Stimulated activated CD4-positive, alpha-beta T cell treated with anti-CD3 and anti-CD28 coated beads, Interleukin-15, amount 100 ng/mL, for 48 hours (primary cell): ENCODE measurements around the gene C7orf33.
"Not testable (repeated sequence)": the region's sequence is repeated elsewhere in the genome, so short reads cannot be mapped to it uniquely, and the experiment has no call there.

Experiments used
- DNase-seq, 2 donors: peaks; one replicate each; pipeline ENCODE4 v3.0.0-alpha.2; 2020; ENCODE audit warnings: low read depth in 2 of 2

C7orf33 gene

GRCh38 chr7:148590471-148590870 is at the start of gene C7orf33:
TSS of gene C7orf33 (plus strand) at chr7:148590766. CDS start at chr7:148590926, 160 bp downstream.
- no peak for DNase-seq

GRCh38 chr7:148541891-148542504 is 48.6 kb upstream of the C7orf33 start:
- no peak for DNase-seq

GRCh38 chr7:148543302-148543701 is 47.3 kb upstream of the C7orf33 start:
- DNase-seq = no peak

GRCh38 chr7:148545172-148545571 is 45.4 kb upstream of the C7orf33 start:
- DNase-seq = no peak

- DNase-seq = no peak
Observed at GRCh38 chr7:148545932-148546331, 44.6 kb upstream of the C7orf33 start.

GRCh38 chr7:148546857-148547256 is 43.7 kb upstream of the C7orf33 start:
- no peak for DNase-seq

GRCh38 chr7:148547951-148548350 is 42.6 kb upstream of the C7orf33 start:
- no peak for DNase-seq

GRCh38 chr7:148553979-148554378 is 36.6 kb upstream of the C7orf33 start:
- no peak for DNase-seq

GRCh38 chr7:148556892-148557291 is 33.7 kb upstream of the C7orf33 start:
- DNase-seq = no peak

GRCh38 chr7:148558914-148559313 is 31.7 kb upstream of the C7orf33 start:
- DNase-seq = no peak

- DNase-seq = no peak
Observed at GRCh38 chr7:148561099-148561498, 29.5 kb upstream of the C7orf33 start.

- no peak for DNase-seq
Observed at GRCh38 chr7:148563583-148564274, 26.8 kb upstream of the C7orf33 start.

- DNase-seq = peak; percentile 45 to 48
Observed at GRCh38 chr7:148564275-148564951, 26.2 kb upstream of the C7orf33 start.

- DNase-seq = no peak
Observed at GRCh38 chr7:148566736-148567135, 23.8 kb upstream of the C7orf33 start.

GRCh38 chr7:148567524-148567923 is 23.0 kb upstream of the C7orf33 start:
- no peak for DNase-seq

- no peak for DNase-seq
Observed at GRCh38 chr7:148570510-148570909, 20.1 kb upstream of the C7orf33 start.

GRCh38 chr7:148570973-148571372 is 19.6 kb upstream of the C7orf33 start:
- not testable (repeated sequence) for DNase-seq

- no peak for DNase-seq
Observed at GRCh38 chr7:148571381-148571780, 19.2 kb upstream of the C7orf33 start.

- DNase-seq = no peak
Observed at GRCh38 chr7:148572067-148572522, 18.5 kb upstream of the C7orf33 start.

- DNase-seq = not testable (repeated sequence)
Observed at GRCh38 chr7:148573581-148573980, 17.0 kb upstream of the C7orf33 start.

- peak; percentile 32 to 61 for DNase-seq
Observed at GRCh38 chr7:148575640-148576411, 14.7 kb upstream of the C7orf33 start.

GRCh38 chr7:148579366-148579765 is 11.2 kb upstream of the C7orf33 start:
- DNase-seq = no peak
